Lower leg skin (tissue), 4 donors: ENCODE measurements around the gene PLEKHG3. TPM values are rescaled to one million over a fixed set of nuclear protein-coding genes. Genes with fewer than 3 reads are reported as not detected.
"Not testable (repeated sequence)": the region's sequence is repeated elsewhere in the genome, so short reads cannot be mapped to it uniquely, and the experiment has no call there.

ENCODE experiments used
- DNase-seq, 2 donors: peaks; one replicate each; pipeline ENCODE4 v3.0.0-alpha.2; 2019; ENCODE audit warnings: low spot score in 2 of 2
- H3K4me3 ChIP-seq: fragments of 200-600 bp; sonication (generic); 2 replicates; pipeline ENCODE4 v1.5.1; 2017; ENCODE audit warnings: mild to moderate bottlenecking, low read depth; ENCODE audit not compliant: poor library complexity, severe bottlenecking
- CTCF ChIP-seq, 3 donors: fragments of 450-650 bp; IDR thresholded peaks; one replicate each; pipeline ENCODE4 v1.5.1; 2016; ENCODE audit warnings: antibody characterized with exemption in 3 of 3, mild to moderate bottlenecking in 3 of 3, moderate library complexity in 2 of 3
- POLR2A ChIP-seq, 2 donors: fragments of 450-650 bp; IDR thresholded peaks; one replicate each; pipeline ENCODE4 v1.6.1; 2016 to 2017; ENCODE audit warnings: antibody characterized with exemption in 2 of 2, mild to moderate bottlenecking in 1 of 2, moderate library complexity in 1 of 2
- WGBS, 2 donors: methylation state at CpG; one replicate each; pipeline ENCODE4 v1.1.5; 2018; 5-methylcytosine and 5-hydroxymethylcytosine counted together
- intact Hi-C: fragments of 100-400 bp; cut with DNase I; formaldehyde crosslinking; loops from one replicate; pipeline ENCODE4 v1.15.0; 2023; ENCODE audit warnings: low total_unique reads
- total RNA-seq, 4 donors: library from RNA; depleted of rRNA; stranded (reverse); fragments of >200 nt; gene quantifications; one replicate each; pipeline ENCODE4 v1.1.0, GENCODE V29; 2016

Gene PLEKHG3
- 100 to 1,000 TPM in 3 of 4 donors, 10 to 100 TPM in 1; 92.9 to 178 (median 125) TPM for total RNA-seq

DNA sequence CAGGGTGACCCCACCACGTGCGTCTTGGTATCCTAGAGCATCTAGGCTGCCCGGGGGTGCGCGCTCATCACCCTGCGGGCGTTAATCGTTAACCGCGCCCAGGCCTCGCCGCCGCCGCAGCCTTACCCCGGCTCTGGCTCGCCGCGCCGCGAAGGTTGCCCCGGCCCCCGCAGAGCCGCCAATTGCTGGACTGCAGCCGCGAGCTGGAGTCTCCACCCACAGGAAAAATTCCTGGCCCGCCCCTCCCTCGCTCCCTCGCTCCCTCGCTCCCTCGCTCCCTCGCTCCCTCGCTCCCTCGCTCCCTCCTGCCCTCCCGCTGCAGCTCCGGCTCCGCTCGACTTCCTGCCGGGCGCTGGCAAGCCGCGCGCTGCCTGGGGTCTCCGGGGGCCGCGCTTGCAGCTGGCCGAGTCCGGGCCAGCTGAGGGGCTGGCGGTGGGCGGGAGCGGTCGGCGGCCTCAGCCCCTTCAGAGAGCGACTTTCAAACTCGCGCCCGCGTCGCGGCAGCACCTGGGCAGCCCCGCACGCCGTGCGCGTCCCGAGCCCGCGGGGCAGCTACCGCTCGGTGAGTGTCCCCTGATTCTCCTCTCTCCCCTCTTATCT is at the start of gene PLEKHG3:
Gene PLEKHG3 (plus strand): TSS at position 282 of the 600 bp plus-strand sequence. CDS start 23,208 bp downstream, outside the sequence.
- 0 to 3% methylated on average over 8 to 25 of the region's 69 CpGs for WGBS, 2 donors
- peak in 1 of 2 donors; percentile 94 for DNase-seq

DNA sequence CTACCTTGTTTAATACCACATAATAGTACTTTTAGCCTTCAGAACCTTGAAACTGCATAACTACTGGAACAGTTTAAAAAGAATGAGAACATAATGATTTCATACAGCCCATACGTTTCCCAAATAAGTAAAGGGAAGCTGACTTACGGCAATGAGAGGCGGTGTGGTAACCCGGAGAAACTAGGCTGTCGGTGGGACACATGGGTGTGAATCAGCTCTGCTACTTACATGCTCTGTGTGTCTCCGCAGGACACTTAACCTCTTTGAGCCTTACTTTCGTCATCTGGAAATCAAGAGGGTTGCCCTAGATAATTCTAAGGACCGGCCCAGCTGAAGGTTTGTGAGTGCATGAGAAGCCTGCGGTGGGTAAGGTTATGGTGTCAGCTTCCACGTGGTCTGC is 49.3 kb upstream of the PLEKHG3 start:
- 63 to 74% methylated on average over 10 of the region's 10 CpGs for WGBS, 2 donors
- intact Hi-C loops = no loop called here
- no peak overlapping the region for H3K4me3 ChIP-seq
- no peak for TF ChIP-seq POLR2A (IDR thresholded peaks at IDR 0.05)
- no peak for TF ChIP-seq CTCF (IDR thresholded peaks at IDR 0.05)
- DNase-seq = no peak

More for the DNA sequence above, at the start of gene PLEKHG3:
- intact Hi-C loops = no loop called here
- H3K4me3 ChIP-seq = peak within 1 kb of the TSS; percentile 73
- TF ChIP-seq CTCF (IDR thresholded peaks at IDR 0.05) (no peak), POLR2A (IDR thresholded peaks at IDR 0.05) (no peak)

DNA sequence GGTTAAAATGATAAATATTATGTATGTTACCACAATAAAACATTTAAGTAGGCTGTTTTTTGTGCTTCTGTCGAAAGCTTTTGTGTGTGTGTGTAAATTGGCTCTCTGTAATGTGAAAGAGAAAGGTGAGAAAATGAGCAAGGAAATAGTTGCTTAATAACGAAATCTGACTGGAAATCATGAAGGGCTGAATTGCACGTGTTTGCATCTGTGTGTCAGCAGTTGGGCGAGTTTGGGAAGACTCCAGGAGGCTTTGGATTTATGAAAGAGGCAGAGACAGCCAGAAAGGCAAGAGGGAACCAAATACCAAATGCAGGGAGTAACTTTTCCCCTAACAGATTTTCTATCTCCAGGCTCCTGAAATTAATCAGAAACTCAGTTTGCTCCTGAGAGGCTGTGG is 47.2 kb upstream of the PLEKHG3 start:
- DNase-seq = peak in 1 of 2 donors; percentile 77
- intact Hi-C loops = no loop called here
- H3K4me3 ChIP-seq = no peak overlapping the region
- WGBS, 2 donors = 23 to 29% methylated on average over 4 of the region's 4 CpGs
- no peak for TF ChIP-seq CTCF (IDR thresholded peaks at IDR 0.05)
- no peak for TF ChIP-seq POLR2A (IDR thresholded peaks at IDR 0.05)

DNA sequence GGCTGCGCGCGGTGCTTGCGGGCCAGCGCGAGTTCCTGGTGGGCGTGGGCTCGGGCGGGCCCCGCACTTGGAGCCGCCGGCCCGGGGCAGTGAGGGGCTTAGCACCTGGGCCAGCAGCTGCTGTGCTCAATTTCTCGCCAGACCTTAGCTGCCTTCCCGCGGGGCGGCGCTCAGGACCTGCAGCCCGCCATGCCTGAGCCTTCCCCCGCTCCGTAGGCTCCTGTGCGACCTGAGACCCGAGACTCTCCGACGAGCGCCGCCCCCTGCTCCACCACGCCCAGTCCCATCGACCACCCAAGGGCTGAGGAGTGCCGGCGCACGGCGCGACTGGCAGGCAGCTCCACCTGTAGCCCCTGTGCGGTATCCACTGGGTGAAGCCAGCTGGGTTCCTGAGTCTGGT is 46.0 kb upstream of the PLEKHG3 start:
- intact Hi-C loops = no loop called here
- WGBS, 2 donors = 97% methylated on average over 30 of the region's 35 CpGs; no CpG with 5 or more reads in 1 of the 2 donors
- TF ChIP-seq POLR2A (IDR thresholded peaks at IDR 0.05) (no peak), CTCF (IDR thresholded peaks at IDR 0.05) (no peak)
- DNase-seq = no peak
- H3K4me3 ChIP-seq = no peak overlapping the region

GRCh38 chr14:64658700-64659264 is 45.4 kb upstream of the PLEKHG3 start:
- DNase-seq, intact Hi-C loops, H3K4me3 ChIP-seq: not testable (repeated sequence)
- WGBS, 2 donors = 77 to 85% methylated on average over 12 to 13 of the region's 13 CpGs

DNA sequence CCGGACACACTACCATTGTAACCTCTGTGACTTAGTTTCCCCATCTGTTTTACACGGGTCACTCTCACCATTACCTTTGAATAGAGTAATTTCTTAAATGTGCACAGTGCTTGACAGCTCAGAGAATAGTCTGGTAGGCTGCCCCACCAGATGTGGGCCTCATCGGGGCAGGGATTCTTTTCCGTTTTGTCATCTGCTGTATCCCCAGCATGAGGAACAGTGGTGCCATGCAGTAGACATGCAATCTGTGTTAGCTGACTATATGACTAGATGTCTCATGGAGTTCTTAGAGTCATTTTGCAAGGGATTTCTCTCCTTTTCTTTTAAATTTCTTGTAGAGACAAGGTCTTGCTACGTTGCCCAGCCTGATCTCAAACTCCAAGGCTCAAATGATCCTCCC is 44.9 kb upstream of the PLEKHG3 start:
- no peak for DNase-seq
- 78 to 87% methylated on average over 5 of the region's 5 CpGs for WGBS, 2 donors
- TF ChIP-seq POLR2A (IDR thresholded peaks at IDR 0.05) (no peak), CTCF (IDR thresholded peaks at IDR 0.05) (no peak)
- H3K4me3 ChIP-seq = no peak overlapping the region
- intact Hi-C loops = no loop called here
